ENCODE measurements around the gene CHD3. TPM values are rescaled to one million over a fixed set of nuclear protein-coding genes. Genes with fewer than 3 reads are reported as not detected.

CHD3 gene
- total RNA-seq, 4 donors from 2014 or later: 56.7 to 134 (median 120) TPM

GRCh38 chr17:7959503-7960253 lies 71.1 kb downstream of the CHD3 start:
- Histone ChIP-seq H3K4me1 (peaks cover 0 to 14% (median 0%) of the 10 kb centered on the region in 3 donors), H3K27me3 (peaks cover 9% of the 10 kb centered on the region), H3K9me3 (no peaks in the 10 kb centered on the region), H3K36me3 (no peaks in the 10 kb centered on the region), H3K4me3 (no peak overlapping the region), H3K27ac (no peak overlapping the region)
- TF ChIP-seq POLR2A (IDR thresholded peaks at IDR 0.05) (no peak), EP300 (IDR thresholded peaks at IDR 0.05) (no peak), POLR2AphosphoS5 (IDR thresholded peaks at IDR 0.05) (no peak), CTCF (IDR thresholded peaks at IDR 0.05) (no peak)
- 81 to 91% methylated on average over 2 to 4 of the region's 9 CpGs for WGBS, 2 donors (ENCODE audit: low coverage in 1 of 2)
- no peak for ATAC-seq

- ATAC-seq: no peak
- Histone ChIP-seq H3K4me3 (no peak overlapping the region), H3K36me3 (no peaks in the 10 kb centered on the region), H3K9me3 (no peaks in the 10 kb centered on the region), H3K4me1 (peaks cover 0 to 4% (median 0%) of the 10 kb centered on the region in 3 donors), H3K27me3 (peaks cover 9% of the 10 kb centered on the region), H3K27ac (no peak overlapping the region)
- no peak for TF ChIP-seq CTCF (IDR thresholded peaks at IDR 0.05)
- no peak for TF ChIP-seq POLR2A (IDR thresholded peaks at IDR 0.05)
- TF ChIP-seq EP300 (IDR thresholded peaks at IDR 0.05): no peak
- WGBS, 2 donors (ENCODE audit: low coverage in 1 of 2): 38 to 42% methylated on average over 2 of the region's 2 CpGs
Measured at GRCh38 chr17:7961421-7961820, 72.8 kb downstream of the CHD3 start.

Small RNA genes lying within 50 kb of the gene (small RNA-seq; reads per million reads assigned to genes)
- gene SCARNA21: 0 to 2.1 (median 0.69) reads per million in 4 donors

Other genes with a start within 250 kb of the CHD3 start
- gene ATP1B2, start 237.9 kb upstream of the CHD3 start, total RNA-seq: 1 to 10 TPM in 3 of 4 donors, under 1 TPM in 1; 0.77 to 3.6 (median 2.3) TPM
- gene TP53, start 201.3 kb upstream of the CHD3 start, total RNA-seq: 10 to 100 TPM; 14.7 to 16.3 (median 15.6) TPM
- gene WRAP53, start 200.3 kb upstream of the CHD3 start, total RNA-seq: 1 to 10 TPM; 2.8 to 4.7 (median 3.9) TPM
- under 1 TPM in 2 of 4 donors, not detected in 2; 0.27 to 0.52 TPM for gene EFNB3, start 183.6 kb upstream of the CHD3 start, total RNA-seq
- under 1 TPM in 2 of 4 donors, not detected in 2; 0.08 to 0.31 TPM for gene DNAH2, start 171.0 kb upstream of the CHD3 start, total RNA-seq
- gene KDM6B, start 54.6 kb upstream of the CHD3 start, total RNA-seq: 10 to 100 TPM in 3 of 4 donors, 1 to 10 TPM in 1; 5.7 to 16.2 (median 15.6) TPM
- 10 to 100 TPM in 3 of 4 donors, 1 to 10 TPM in 1; 6.5 to 41.6 (median 29.6) TPM for gene TMEM88, start 33.7 kb upstream of the CHD3 start, total RNA-seq
- 10 to 100 TPM; 60.5 to 84.7 (median 69.8) TPM for gene NAA38, start 31.2 kb upstream of the CHD3 start, total RNA-seq
- 10 to 100 TPM; 12.0 to 18.7 (median 13.7) TPM for gene CYB5D1, start 30.8 kb upstream of the CHD3 start, total RNA-seq
- gene RNF227, start 27.5 kb downstream of the CHD3 start, total RNA-seq: 1 to 10 TPM; 1.6 to 5.4 (median 2.1) TPM
- 1 to 10 TPM in 1 of 4 donors, under 1 TPM in 1, not detected in 2; 0.58 to 1.3 TPM for gene KCNAB3, start 41.1 kb downstream of the CHD3 start, total RNA-seq
- gene TRAPPC1, start 43.2 kb downstream of the CHD3 start, total RNA-seq: 10 to 100 TPM; 20.9 to 44.2 (median 29.0) TPM
- 10 to 100 TPM; 15.6 to 31.8 (median 18.2) TPM for gene CNTROB, start 43.4 kb downstream of the CHD3 start, total RNA-seq
- gene GUCY2D, start 113.8 kb downstream of the CHD3 start, total RNA-seq: not detected
- 1 to 10 TPM in 3 of 4 donors, under 1 TPM in 1; 0.69 to 5.6 (median 2.8) TPM for gene ALOX15B, start 150.3 kb downstream of the CHD3 start, total RNA-seq
- under 1 TPM in 1 of 4 donors, not detected in 3; 0.17 TPM for gene ALOX12B, start 198.9 kb downstream of the CHD3 start, total RNA-seq
- under 1 TPM in 1 of 4 donors, not detected in 3; 0.37 TPM for gene ALOXE3, start 229.7 kb downstream of the CHD3 start, total RNA-seq
- under 1 TPM in 2 of 4 donors, not detected in 2; 0.89 to 0.94 TPM for gene HES7, start 235.3 kb downstream of the CHD3 start, total RNA-seq